ENCODE data around the gene EIF6.

The EIF6 gene

DNA sequence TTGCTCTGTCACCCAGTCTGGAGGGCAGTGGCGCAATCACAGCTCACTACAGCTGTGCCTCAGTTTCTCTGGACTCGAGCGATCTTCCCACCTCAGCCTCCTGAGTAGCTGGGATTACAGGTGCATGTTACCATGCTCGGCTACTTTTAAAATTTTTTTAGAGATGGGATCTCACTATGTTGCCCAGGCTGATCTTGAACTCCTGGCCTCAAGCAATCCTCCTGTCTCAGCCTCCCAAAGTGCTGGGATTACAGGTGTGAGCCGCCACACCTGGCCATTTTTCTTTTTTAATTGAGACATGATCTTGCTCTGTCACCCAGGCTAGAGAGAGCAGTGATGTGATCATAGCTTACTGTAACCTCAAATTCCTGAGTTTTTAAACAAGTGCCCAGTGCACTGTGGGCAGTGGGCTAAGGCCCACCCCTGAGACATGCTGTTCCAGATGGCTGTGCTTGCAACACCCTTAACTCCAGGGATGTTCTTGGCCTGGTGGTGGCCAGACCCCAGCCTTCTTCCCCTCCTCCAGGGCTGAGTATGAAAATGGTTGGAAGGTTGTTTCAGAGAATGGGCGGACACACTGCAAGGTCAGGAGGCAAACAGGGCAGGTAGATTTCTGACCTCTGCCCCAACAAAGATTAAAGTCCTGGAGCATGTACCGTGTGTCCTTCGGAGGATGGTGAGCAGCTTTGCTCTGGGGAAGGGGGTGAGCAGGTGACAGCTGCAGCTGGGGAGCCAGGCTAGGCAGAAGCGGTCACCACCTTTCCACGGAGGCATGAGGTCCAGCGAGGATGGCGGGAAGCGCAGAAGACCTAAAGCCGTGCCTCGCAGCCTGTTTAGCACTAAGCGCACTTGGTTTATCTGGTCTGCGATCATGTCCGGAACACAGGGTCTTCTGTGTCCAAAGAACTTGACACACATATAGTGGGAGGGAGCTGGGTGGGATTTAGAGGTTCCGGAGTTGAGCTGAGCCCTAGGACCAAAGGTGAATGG, 9.0 kb upstream of the EIF6 start:
- no peak for DNase-seq (ENCODE audit: low spot score)

GRCh38 chr20:35292504-35293285, 8.1 kb upstream of the EIF6 start:
- DNase-seq (ENCODE audit: low spot score): no peak

GRCh38 chr20:35291654-35292503, 7.3 kb upstream of the EIF6 start, which contains the start of gene FAM83C:
Gene FAM83C, minus strand, starts transcription at chr20:35292425. Its CDS starts 121 bp downstream, at chr20:35292304.
- no peak for DNase-seq (ENCODE audit: low spot score)

GRCh38 chr20:35290887-35291417, 6.4 kb upstream of the EIF6 start:
- DNase-seq (ENCODE audit: low spot score): no peak

DNA sequence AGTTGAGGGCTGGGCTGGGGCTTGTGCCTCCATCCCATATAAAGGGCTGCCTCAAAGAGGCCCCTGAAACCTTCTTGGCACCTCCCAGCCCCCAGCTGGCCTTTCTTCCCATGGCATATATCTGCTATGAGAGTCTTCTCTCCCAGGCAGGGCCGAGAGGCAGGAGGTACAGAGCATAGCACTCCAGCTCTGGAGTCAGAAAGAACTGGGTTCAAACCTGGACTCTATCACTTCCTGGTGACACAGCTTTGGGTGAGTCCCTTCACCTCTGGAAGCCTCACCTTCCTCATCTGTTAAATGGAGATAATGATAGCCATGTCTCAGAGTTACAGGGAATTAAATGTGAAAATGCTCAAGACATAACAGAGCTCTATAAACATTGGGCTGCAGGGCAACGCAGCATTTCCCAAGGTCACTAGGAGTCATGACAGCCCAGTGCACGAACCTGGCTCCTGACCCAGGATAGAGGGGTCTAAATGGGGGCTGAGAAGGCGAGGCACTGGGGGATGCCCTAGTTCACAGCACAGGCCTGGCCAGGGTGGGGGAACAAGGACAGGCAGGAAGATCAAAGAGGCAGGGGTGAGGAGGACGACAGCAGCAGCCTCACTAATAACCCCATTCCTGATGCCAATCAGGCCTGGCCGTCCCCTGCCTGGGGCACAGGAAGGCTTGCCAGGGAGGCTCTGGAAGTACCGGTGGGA, 5.8 kb upstream of the EIF6 start:
- no peak for DNase-seq (ENCODE audit: low spot score)

DNA sequence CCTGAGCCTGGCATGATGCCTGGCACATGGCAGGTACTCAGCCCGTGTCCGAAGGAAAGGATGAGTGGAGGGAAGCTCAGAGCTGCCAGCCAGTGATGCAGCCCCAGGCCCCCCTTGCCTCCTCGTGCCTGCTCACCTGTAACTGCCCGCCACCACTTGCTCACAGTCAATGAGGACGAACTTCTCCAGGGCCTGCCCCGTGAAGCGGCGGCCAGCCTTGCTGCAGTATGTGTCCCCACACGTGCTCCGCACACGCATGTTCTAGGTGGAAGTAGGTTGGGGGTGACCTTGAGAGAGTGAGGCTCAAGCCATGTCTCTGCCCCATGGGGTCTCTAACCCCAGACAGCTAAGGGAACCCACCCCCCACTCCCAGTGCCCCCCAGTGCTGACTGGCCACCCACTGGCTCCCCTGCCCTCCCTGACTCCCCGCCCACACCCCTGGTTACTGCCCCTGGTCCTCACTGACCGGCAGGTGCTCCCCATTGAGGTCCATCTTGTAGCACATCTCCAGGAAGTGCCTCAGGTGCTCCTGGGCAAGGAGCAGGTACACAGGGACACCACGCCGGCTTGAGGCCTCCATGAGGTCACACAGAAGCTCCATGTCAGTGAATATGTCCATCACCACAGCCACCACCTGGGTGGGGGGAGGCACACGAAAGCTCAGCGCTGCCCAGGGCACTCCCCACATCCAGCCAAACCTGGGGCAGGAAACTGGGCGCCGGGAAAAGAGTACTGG, 3.9 kb upstream of the EIF6 start:
- no peak for DNase-seq (ENCODE audit: low spot score)

DNA sequence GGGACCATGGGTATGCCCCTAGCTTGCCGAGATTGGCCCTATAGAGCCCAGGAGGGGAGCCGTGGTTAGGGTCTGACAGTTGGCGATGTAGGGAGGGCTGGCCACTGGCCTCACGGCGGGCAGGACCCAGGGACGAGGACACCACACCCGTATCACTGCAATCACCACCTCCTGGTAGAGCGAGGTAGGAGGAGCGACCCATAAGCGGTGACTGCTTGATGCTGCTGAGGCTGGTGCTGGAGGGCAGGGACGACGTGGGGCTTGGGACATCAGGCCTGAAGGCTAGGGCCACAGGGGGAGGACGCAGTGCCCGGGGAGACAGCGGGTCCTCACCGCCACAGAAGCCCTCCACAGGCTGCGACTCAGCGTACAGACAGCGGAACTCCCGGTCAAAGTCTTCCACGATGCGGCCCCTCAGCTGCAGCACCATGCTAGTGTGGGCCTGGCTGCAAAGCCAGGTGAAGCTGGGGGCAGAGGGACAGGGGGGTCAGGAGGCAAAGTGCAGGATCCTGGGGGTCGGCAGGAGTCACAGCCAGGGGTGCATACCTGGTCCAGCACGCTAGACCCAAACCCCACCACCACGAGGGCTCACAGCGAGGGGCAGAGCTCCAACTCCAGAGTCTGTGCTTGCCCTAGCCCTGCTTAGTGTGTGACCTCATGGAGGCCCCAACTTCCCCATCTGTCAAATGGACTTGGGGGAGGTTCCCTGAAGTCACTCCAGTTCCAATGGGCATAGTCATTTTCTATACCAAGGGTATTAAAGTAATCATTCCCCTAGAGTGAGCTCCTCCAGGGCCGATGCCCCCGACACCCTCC, 3.1 kb upstream of the EIF6 start:
- DNase-seq (ENCODE audit: low spot score): no peak

- no peak for DNase-seq (ENCODE audit: low spot score)
These were observed 2.4 kb upstream of the EIF6 start for GRCh38 chr20:35286899-35287508.

GRCh38 chr20:35286077-35286898, 1.7 kb upstream of the EIF6 start:
- no peak for DNase-seq (ENCODE audit: low spot score)

GRCh38 chr20:35285806-35286076, 1.2 kb upstream of the EIF6 start:
- peak; percentile 94 for DNase-seq (ENCODE audit: low spot score)

GRCh38 chr20:35284992-35285805, 627 bp upstream of the EIF6 start:
- no peak for DNase-seq (ENCODE audit: low spot score)

DNA sequence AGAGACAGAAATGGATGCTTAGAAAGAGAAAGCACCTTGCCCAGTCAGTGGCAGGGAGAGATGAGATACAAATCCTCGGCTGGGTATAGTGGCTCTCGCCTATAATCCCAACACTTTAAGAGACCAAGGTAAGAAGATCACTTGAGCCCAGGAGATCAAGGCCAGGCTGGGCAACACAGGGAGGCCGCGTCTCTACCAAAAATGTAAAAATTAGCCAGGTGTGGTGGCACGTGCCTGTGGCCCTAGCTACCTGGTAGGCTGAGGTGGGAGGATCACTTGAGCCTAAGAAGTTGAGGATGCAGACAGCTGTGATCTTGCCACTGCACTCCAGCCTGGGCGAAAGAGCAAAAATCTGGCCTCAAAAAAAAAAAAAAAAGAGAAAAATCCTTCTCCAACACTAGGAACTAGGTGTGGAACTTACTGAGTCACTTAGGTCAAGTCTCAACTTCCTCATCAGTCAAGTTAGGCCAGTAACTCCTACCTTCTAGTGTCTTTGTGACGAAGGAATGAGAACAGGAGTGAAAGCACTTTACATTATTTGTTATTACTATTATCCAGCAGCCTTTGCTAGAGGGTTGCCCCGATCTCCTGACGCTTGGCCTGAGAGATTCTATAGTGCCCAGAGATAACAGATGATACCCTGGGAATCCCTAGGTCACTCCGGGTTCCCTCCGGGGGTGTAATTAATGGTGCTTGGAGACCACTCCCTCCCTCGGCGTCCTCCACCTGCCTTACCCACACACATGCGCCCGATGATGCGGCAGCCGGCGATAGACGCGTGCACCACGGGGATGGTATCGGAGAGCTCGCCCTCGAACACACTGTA, 918 bp downstream of the EIF6 start:
- peak; percentile 74 for DNase-seq (ENCODE audit: low spot score)

- no peak for DNase-seq (ENCODE audit: low spot score)
These were observed 3.0 kb downstream of the EIF6 start for GRCh38 chr20:35281506-35282101.

- no peak for DNase-seq (ENCODE audit: low spot score)
These were observed 4.0 kb downstream of the EIF6 start for GRCh38 chr20:35280523-35280922.

- DNase-seq (ENCODE audit: low spot score): no peak
These were observed 4.9 kb downstream of the EIF6 start for GRCh38 chr20:35279533-35280174.

GRCh38 chr20:35279040-35279439, 5.5 kb downstream of the EIF6 start:
- DNase-seq (ENCODE audit: low spot score): no peak
